LoVo (cell line): ENCODE results near the gene AJUBA.
"Not testable (repeated sequence)": the region's sequence is repeated elsewhere in the genome, so short reads cannot be mapped to it uniquely, and the experiment has no call there.

ENCODE experiments used
- DNase-seq: peaks from one replicate; pipeline ENCODE4 v3.0.0-alpha.2; 2016; ENCODE audit warnings: low spot score

Gene AJUBA

DNA sequence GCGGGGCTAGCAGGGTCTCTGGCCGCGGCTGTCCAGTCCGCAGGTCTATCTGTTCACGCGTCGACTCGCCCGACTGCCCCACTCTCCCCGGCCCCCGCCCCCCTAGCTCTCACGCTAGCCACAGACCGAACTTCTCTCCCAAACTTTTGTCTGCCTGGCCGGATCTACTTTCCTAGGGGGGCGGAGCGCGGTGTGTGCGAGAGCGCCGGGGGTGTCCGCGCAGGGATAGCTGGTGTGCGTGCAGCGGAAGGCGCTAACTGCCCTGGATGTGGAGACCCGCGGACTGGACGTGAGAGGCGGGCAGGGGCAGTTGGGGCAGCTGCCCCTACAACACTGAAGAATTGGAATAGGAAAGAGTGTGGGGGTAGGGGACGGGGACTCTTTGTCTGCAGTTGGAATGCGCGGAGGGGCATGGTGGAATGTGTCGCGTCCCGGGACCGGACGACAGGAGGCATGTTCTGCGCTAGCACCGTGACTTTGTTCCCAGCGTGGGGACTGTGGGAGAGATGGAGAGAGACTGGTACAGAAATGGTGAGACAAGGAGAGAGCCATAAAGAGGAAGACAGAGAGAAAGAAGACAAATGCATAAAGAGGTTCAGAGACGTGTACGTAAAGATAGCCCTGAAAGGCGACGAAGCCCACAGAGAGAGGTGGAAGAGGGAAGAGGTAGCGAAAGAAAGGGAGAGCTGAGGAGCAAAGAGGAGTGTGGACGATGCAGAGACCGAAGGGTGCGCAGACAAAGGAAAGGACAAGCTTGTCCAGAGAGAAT lies at the start of gene AJUBA:
Gene AJUBA (minus strand): TSS at position 75 of the 769 bp plus-strand sequence. CDS start 285 bp downstream, outside the sequence.
- DNase-seq = peak; percentile 93

- no peak for DNase-seq
Observed at GRCh38 chr14:23030936-23031335, 48.6 kb upstream of the AJUBA start.

- DNase-seq = no peak
Observed at GRCh38 chr14:23028799-23029198, 46.4 kb upstream of the AJUBA start.

DNA sequence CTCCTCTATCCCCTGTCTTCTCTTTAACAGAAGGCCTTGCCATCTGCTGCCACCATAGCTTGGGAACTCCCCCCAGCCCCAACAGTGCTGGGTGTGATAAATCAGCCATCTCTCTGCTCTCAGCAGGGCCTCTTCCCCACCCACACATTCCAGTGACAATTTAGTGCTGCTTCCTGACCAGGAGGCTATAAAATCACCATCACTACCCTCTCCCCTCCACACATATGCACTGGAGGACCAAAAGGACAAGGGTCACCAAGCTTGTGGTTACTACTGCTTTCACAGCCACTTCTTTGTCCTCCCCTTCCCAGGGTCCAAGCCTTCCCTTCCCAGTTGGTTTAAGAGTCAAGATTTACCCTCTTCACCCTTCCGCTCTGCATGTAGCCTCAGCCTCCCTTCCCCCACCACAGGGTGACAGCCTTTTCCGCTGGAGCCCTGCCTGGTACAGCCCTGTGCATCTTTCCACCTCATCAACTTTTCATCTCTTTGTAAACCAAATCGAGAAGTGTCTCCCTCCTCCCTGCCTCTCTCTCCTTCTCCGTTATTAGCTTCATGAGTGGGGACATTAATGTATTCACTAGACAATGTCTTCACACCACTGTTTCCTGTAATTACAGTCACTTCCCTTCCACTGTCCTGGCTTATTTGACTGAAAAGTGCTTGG lies 42.9 kb upstream of the AJUBA start:
- DNase-seq = no peak

DNA sequence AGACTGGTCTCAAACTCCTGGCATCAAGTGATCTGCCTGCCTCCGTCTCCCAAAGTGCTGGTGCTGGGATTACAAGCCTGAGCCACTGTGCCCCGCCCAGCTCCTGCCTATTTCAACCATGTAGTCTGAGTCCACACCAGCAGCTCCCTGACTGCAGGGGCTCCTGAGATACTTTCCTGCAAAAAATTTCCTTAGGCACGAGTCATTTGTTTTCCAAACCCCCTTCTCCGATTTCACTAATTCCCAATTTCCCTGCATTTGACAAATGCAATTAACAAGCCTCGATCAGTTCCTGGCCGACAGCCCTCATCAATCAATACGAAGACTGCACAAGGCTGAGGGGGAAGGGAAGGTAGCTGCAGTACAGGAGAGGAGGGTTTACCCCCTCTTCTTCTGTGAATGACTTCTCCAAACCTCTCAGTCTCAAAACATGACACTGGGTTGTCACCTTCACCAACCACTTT lies 42.3 kb upstream of the AJUBA start:
- no peak for DNase-seq

DNA sequence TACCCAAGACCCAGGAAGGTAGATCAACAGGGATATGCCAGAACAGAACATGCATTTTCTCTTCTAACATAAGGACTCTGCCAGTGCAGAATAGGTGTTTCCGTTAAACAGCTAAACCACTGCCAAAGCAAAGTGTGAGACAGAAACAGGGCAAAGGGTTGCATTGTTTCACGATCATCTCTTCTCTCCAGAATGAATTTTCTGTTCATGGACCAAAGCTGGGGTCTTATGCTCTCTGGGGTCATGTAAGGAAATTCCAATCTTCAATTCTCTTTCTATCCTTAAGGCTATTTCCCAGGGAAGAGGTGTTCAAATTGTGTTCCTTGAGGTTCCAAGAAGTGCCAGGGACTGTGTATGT lies 41.4 kb upstream of the AJUBA start:
- DNase-seq = no peak

- DNase-seq = no peak
Observed at GRCh38 chr14:23023022-23023794, 40.9 kb upstream of the AJUBA start.

- no peak for DNase-seq
Observed at GRCh38 chr14:23021889-23022442, 39.6 kb upstream of the AJUBA start.

DNA sequence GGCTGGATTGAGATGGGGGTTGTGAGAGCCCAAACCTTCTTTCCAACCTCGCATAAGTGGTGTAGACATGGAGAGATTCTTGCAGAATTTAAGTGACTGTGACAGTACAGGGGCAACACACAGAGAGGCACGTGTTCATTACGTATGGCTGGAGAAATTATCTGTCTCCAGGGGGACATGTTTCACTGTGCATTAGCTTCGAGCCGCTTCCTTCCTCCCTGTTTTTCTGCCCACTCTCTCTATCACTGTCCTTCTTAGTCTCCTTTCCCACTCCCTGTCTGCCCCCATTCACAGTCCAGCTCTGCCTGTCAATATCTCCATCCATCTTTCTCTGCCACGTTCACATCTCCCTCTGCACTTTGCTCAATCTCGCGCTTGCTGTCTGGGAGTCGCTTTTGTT lies 39.1 kb upstream of the AJUBA start:
- DNase-seq = no peak

DNA sequence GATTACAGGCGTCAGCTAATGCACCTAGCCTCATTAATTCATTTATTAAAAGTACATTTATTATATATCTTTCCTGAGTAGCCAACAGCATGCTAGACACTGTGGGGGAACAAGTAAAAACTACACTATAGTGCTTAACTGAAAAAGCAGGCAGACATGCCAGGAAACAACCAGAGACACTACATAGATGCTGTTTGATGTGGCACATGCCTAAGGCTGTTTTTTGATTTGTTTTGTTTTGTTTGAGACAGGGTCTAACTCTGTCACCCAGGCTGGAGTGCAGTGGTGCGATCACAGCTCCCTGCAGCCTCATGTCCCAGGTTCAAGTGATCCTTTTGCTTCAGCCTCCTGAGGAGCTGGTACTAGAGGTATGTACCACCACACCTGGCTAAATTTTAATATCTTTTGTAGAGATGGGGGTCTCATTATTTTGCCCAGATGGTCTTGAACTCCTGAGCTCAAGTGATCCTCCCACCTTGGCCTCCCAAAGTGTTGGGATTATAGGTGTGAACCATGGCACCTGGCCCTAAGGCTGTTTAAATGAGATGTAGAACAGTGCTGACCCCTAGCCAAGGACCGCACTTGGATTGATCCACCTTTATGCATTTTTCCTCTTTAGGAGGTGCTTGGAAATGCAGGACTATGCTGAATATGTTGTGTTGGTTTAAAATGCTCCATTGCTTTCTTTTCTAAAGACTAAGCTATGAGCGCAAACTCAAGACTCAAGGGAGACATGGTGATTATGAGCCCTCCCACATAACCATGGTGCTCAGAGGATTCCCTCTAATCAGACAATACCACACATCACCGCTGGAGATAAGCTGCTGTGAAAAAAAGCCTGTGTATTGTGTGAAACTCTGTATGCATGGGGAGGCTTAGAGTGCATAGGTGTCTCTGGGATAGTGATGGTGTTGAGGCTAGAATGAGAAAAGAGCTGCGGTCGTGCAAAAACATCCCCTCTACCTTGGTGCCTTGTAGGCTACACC lies 38.1 kb upstream of the AJUBA start:
- DNase-seq = no peak

DNA sequence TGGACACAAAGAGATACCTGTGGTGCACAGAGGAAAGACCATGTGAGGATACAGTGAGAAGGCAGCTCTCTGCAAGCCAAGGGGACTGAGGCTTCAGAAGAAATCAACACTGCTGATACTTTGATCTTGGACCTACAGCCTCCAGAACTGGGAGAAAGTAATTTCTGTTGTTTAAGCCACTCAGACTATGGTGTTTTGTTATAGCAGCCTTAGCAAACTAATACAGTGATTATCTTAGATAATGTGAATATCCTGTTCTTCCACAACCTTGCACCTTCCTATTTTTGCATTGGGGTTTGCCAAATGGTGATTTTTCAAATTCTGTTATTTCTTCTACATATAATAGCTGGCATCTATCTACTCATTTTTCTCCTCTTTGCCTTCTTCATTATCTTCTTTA lies 35.8 kb upstream of the AJUBA start:
- no peak for DNase-seq

GRCh38 chr14:23017091-23017490 lies 34.7 kb upstream of the AJUBA start:
- DNase-seq = no peak

- no peak for DNase-seq
Observed at GRCh38 chr14:23015618-23016017, 33.3 kb upstream of the AJUBA start.

- not testable (repeated sequence) for DNase-seq
Observed at GRCh38 chr14:23013749-23014054, 31.4 kb upstream of the AJUBA start.

DNA sequence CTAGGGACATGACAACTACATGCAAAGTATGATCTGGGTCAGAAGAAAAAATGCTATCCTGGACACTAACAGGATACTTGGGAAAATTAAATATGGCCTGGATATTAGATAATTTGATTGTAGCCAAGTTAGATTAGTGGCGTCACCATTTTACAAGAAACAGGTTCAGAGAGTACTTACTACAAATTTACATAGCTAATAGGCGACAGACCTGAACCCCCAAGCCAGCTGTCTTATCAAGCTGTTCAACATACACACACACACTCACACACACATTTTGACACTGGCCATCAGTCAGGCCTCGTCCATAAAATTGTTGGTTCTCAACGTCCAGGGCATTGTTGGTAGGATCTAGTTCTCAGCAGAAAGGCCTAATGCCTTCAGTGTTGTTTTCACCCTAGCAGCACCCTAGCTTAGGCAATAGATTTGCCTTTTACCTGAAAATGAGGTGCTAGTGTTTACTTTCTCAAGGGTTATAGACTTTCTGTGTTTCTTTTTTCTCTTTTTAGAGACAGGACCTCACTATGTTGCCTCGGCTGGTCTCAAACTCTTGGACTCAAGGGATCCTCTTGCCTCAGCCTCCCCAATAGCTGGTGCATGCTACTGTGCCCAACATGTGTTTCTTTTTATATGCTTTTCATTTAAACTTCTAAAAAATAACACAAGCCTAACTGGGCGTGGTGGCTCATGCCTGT lies 30.9 kb upstream of the AJUBA start:
- DNase-seq = no peak

DNA sequence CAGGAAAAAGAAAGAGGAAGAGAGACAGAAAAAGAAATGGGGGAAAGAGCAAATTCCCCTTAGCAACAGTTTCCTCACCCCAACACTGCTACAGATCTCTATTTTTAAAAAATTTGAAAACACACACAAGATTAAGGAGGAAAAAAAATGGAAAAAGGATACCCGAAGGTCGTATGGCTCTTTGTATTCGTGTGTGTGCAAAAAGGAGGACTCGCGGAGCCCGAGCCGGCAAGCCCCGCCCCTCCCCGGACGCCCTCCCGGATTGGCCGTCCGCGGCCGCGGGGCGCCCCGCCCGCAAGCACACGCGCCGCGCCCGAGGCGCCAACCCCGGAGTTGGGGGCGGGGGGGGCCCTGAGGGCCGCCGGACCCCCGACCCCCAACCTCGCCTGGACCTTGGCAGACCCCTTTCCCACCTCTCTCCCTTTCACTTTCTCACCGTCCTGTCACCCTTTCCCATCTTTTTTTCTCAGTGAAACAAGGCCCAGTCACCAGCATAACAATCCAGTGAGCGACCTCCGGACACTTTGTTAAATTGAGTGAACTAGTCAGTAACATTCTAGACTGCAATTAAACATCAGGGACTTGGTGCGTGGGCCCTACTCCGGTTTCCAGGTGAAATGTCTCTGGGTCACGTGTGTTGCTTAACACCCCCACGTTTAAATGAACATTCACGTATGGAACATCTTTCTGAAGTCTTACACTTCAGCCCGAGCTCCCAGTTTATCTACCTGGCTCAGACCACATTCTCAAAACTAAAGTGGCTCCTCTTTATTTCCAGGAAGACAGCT lies 27.8 kb upstream of the AJUBA start, which contains the start of gene C14orf93:
Gene C14orf93 (minus strand): TSS at position 205 of the 788 bp plus-strand sequence. CDS start 11,120 bp downstream, outside the sequence.
- DNase-seq = peak; percentile 78

DNA sequence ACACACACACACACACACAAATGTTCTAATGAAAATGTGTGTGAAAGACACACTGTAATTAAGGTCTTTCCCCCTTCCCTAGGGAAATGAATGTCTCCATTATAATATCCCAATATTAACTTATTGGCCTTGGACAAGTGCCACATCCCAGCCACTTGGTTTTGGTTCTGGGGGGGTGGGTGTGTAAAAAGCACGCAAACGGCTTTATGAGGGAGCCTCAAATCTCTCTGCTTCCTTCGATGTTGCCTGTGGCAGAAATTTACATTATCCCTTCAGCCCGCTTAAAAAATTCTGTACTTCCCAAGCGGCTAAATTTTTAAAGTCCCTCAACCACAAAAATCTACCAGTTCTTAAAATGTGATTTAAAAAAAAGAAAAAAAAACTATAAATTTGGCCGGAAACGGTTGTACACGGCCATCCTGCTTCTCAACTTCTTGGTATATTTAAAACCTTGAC lies 27.2 kb upstream of the AJUBA start:
- no peak for DNase-seq

- DNase-seq = no peak
Observed at GRCh38 chr14:23008831-23009230, 26.5 kb upstream of the AJUBA start.

DNA sequence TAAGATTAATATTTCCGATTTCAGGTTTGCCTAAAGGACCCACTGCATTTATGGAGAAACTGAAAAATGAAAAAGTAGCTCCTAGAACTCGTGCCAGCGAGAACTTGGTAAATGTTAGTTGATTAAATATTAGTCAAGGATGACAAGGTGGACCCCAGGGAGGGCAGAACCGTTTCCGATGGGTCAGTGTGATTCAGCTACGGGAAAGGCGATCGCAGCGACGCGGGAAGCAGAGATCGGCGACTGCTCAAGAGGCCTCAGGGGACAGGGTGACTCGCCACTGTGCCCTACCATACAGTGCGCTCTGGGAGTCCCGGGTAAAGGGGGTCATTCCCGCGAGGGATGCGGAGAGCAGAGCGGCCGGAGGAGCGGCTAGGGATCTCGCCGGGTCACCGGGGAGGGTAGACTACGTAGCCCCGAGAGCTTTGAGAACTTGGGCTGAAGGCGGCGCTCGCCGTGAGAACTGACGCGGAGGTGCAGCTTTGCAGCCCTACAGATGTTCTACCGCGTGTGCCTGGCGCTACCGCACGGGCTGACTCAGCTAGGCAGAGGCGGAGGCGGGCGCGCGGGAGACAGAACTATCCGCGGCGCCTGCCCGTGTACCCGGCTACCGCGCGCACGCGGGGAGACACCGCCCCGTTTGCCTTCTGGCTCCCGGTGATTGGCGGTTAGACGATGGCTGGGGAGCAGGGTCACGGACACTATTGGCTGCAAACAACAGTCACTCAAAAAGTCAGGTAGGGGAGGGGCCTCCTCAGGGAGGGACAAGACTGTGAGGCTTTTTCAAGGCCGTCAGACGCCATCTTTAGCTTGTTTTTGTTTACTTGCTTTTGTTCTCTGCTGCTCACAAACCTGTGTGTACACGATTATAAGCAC lies 24.4 kb upstream of the AJUBA start:
- peak; percentile 99 for DNase-seq
